AG04449 (cell line): Measurements from ENCODE around the gene FARS2.
A peak's percentile ranks its signal among the peaks of the same experiment; 100 is the strongest.

Experiments used
- CTCF ChIA-PET: fragments of 350-600 bp; formaldehyde crosslinking; extraction: SDS; loops from one replicate; lab custom pipeline; 2021; ENCODE audit warnings: antibody characterized with exemption; lab: Yijun Ruan, JAX
- POLR2A ChIA-PET: fragments of 400-600, 350-600 bp; formaldehyde crosslinking; extraction: SDS; loops from one replicate; lab custom pipeline; 2020; ENCODE audit warnings: antibody characterized with exemption, inconsistent platforms; lab: Yijun Ruan, JAX
- DNase-seq: peaks from one replicate; pipeline ENCODE4 v3.0.0-alpha.2; 2010; ENCODE audit warnings: low read depth, low spot score
- H3K4me3 ChIP-seq: 2 replicates; pipeline ENCODE4 v1.5.1; 2011; ENCODE audit warnings: low read depth, mild to moderate bottlenecking, control low read depth, low read length
- CTCF ChIP-seq: IDR thresholded peaks from one replicate; pipeline ENCODE4 v1.5.1; 2011; ENCODE audit warnings: mild to moderate bottlenecking, moderate library complexity, low read length, control low read depth, inconsistent platforms; ENCODE audit not compliant: insufficient read depth; ENCODE audit errors: missing control alignments

The FARS2 gene

GRCh38 chr6:5747379-5747778, 486.1 kb downstream of the FARS2 start:
- DNase-seq: no peak
- POLR2A ChIA-PET: no interaction called here
- CTCF ChIA-PET: interaction anchor here (0.8 to 0.9 kb wide), 2 partner anchors 276 to 1359 kb away, joined by 3 to 4 read pairs; no protein-coding TSS in a partner anchor
- no peak for TF ChIP-seq CTCF
- no peak overlapping the region for H3K4me3 ChIP-seq

- CTCF ChIA-PET: no interaction called here
- no peak for TF ChIP-seq CTCF
- no peak for DNase-seq
- POLR2A ChIA-PET: no interaction called here
- no peak overlapping the region for H3K4me3 ChIP-seq
Observed at GRCh38 chr6:5749016-5749650, 487.8 kb downstream of the FARS2 start.

DNA sequence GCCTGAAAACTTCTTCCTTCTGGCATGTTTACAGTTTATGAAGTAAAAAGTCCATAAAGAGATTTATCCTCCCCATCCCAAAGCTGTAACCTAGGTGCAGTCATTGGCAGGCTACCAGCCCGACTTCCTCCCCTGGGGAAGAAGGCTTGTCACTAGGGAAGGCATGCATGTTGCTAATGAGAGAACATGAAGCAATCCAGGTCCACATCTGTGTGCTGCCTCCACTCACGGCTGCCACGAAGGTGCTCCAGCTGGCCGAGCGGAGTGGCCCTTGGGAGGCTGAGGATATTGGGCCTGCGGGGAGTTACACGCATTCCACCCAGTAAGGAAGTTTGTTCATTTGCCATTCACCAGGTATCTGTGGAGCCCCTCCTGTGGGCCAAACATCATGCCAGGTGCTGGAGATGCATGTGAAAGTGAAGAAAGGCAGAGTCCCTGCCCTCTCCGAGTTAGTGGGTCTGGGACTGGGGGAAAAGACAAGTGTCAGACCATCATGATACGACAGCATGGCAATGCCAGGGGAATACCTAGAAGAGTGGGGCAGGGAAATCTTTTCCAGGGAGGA, 488.4 kb downstream of the FARS2 start:
- no peak for DNase-seq
- no peak for TF ChIP-seq CTCF
- H3K4me3 ChIP-seq: no peak overlapping the region
- ChIA-PET CTCF (no interaction called here), POLR2A (no interaction called here)

- CTCF ChIA-PET: interaction anchor here (0.7 to 2.2 kb wide), 6 partner anchors 12 to 329 kb away, joined by 3 to 7 read pairs (median 4); no protein-coding TSS in a partner anchor
- peak overlapping the region; percentile 23; the same call in 1 of the 2 replicates for H3K4me3 ChIP-seq
- POLR2A ChIA-PET: interaction anchor here (1.0 kb wide), 1 partner anchor 256 kb away, joined by 3 read pairs; no protein-coding TSS in a partner anchor
- DNase-seq: no peak
- TF ChIP-seq CTCF: no peak
Observed at GRCh38 chr6:5751525-5752390, 490.4 kb downstream of the FARS2 start.

- H3K4me3 ChIP-seq: no peak overlapping the region
- peak; percentile 73 for DNase-seq
- CTCF ChIA-PET: interaction anchor here (1.0 to 2.2 kb wide), 5 partner anchors 12 to 330 kb away, joined by 3 to 7 read pairs (median 4); no protein-coding TSS in a partner anchor
- TF ChIP-seq CTCF: no peak
- POLR2A ChIA-PET: interaction anchor here (1.0 kb wide), 1 partner anchor 255 kb away, joined by 3 read pairs; no protein-coding TSS in a partner anchor
Observed at GRCh38 chr6:5752391-5752680, 491.0 kb downstream of the FARS2 start.
